Fibroblast of lung (primary cell): ENCODE results near the gene SUMO2.

ENCODE experiments used
- EZH2 ChIP-seq: IDR thresholded peaks from 2 replicates; pipeline ENCODE4 v1.5.1; 2012; ENCODE audit warnings: low read length, control low read depth, mild to moderate bottlenecking; ENCODE audit errors: missing control alignments
- TF ChIP-seq, protein P1 (sequence below), 2 donors: IDR thresholded peaks in 1 of 2; conservative IDR thresholded peaks in 1 of 2; 1 replicate in 1 of 2; 2 replicates in 1 of 2; pipeline ENCODE4 v1.5.1; 2011 to 2012; ENCODE audit warnings: low read length in 2 of 2, control low read depth in 1 of 2, inconsistent platforms in 1 of 2, low read depth in 1 of 2, mild to moderate bottlenecking in 1 of 2

GRCh38 chr17:75154195-75155106 lies 28.3 kb downstream of the SUMO2 start, which contains the start of gene JPT1:
- TF ChIP-seq, protein P1, sequence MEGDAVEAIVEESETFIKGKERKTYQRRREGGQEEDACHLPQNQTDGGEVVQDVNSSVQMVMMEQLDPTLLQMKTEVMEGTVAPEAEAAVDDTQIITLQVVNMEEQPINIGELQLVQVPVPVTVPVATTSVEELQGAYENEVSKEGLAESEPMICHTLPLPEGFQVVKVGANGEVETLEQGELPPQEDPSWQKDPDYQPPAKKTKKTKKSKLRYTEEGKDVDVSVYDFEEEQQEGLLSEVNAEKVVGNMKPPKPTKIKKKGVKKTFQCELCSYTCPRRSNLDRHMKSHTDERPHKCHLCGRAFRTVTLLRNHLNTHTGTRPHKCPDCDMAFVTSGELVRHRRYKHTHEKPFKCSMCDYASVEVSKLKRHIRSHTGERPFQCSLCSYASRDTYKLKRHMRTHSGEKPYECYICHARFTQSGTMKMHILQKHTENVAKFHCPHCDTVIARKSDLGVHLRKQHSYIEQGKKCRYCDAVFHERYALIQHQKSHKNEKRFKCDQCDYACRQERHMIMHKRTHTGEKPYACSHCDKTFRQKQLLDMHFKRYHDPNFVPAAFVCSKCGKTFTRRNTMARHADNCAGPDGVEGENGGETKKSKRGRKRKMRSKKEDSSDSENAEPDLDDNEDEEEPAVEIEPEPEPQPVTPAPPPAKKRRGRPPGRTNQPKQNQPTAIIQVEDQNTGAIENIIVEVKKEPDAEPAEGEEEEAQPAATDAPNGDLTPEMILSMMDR (conservative IDR thresholded peaks at IDR 0.05 in 1 of 2, IDR thresholded peaks at IDR 0.05 in 1 of 2; ENCODE audit: low read depth in 1 of 2, low read length in 2 of 2): no peak
- no peak for TF ChIP-seq EZH2
